T-helper 17 cell (primary cell): ENCODE results near the gene FERMT3. TPM values are rescaled to one million over a fixed set of nuclear protein-coding genes. Genes with fewer than 3 reads are reported as not detected.

Source experiments
- ATAC-seq: fragments of 150-1000 bp; cut with Tn5 transposase; 2 replicates; pipeline ENCODE4 v1.10.0; 2021; ENCODE audit warnings: mild to moderate bottlenecking, moderate library complexity
- DNase-seq, 3 donors: peaks; one replicate each; pipeline versions ENCODE4 v3.0.0 to v3.0.0-alpha.2; 2020 to 2021
- H3K9me3 ChIP-seq: one replicate; pipeline ENCODE4 v1.7.0; 2013; ENCODE audit warnings: low read length, mild to moderate bottlenecking; ENCODE audit not compliant: control insufficient read depth, poor library complexity, severe bottlenecking
- H3K27ac Mint-ChIP-seq: one replicate; pipeline ENCODE4 v1.8.0; 2022; ENCODE audit warnings: mild to moderate bottlenecking, moderate library complexity, mixed read lengths
- H3K27me3 Mint-ChIP-seq: one replicate; pipeline ENCODE4 v1.8.0; 2022; ENCODE audit warnings: mixed read lengths
- H3K36me3 Mint-ChIP-seq: one replicate; pipeline ENCODE4 v1.8.0; 2022; ENCODE audit warnings: low read depth, mixed read lengths
- H3K4me1 Mint-ChIP-seq: one replicate; pipeline ENCODE4 v1.8.0; 2022; ENCODE audit warnings: mild to moderate bottlenecking, mixed read lengths
- H3K4me3 Mint-ChIP-seq: one replicate; pipeline ENCODE4 v1.8.0; 2022; ENCODE audit warnings: mild to moderate bottlenecking, moderate library complexity, mixed read lengths
- total RNA-seq, 4 donors: library from RNA in 2 of 4; stranded (reverse) in 2 of 4; gene quantifications; one replicate each; pipeline ENCODE4 v1.2.3 and lab custom pipeline; 2022 to 2026

FERMT3 gene
- total RNA-seq, 2 donors from 2014 or later = 151 to 182 TPM

DNA sequence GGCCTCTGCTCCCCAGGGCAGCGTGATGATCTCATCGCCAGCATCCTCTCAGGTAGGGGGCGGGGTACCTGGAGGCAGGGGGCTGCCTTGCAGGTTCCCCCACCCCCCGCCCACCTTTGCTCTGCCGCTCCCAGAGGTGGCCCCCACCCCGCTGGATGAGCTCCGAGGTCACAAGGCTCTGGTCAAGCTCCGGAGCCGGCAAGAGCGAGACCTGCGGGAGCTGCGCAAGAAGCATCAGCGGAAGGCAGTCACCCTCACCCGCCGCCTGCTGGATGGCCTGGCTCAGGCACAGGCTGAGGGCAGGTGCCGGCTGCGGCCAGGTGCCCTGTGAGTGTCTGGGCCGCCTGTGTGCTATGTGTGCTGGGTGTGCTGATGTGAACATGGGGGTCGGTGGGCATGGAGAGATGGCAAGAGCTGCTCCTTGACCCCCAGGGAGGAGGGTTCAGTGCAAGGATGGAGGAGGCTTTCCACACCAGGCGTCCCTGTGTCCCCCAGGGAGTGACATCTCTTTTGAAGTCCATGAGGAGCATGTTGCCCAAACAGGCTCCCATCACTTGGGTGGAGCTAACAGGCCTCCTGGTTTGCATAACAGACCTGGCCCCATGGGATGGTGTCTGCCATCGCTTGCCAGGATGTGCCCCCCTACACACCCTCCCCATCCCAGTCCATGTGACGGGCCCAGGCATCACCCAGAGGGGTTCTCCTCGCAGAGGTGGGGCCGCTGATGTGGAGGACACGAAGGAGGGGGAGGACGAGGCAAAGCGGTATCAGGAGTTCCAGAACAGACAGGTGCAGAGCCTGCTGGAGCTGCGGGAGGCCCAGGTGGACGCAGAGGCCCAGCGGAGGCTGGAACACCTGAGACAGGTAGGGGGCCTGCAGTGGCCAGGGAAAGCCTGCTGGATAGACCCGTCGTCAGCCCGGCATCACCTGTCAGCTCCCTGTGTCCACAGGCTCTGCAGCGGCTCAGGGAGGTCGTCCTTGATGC lies 58.9 kb downstream of the FERMT3 start:
- DNase-seq (no peak), ATAC-seq (no peak)
- peaks cover 19% of the 10 kb centered on the region for H3K4me1 Mint-ChIP-seq
- no peak overlapping the region for H3K27ac Mint-ChIP-seq
- no peaks in the 10 kb centered on the region for H3K27me3 Mint-ChIP-seq
- H3K9me3 ChIP-seq = no peaks in the 10 kb centered on the region
- peaks cover 4% of the 10 kb centered on the region for H3K36me3 Mint-ChIP-seq
- H3K4me3 Mint-ChIP-seq = no peak overlapping the region

- Mint-ChIP-seq H3K27me3 (no peaks in the 10 kb centered on the region), H3K4me3 (peak overlapping the region; percentile 41), H3K27ac (no peak overlapping the region), H3K4me1 (peaks cover 21% of the 10 kb centered on the region), H3K36me3 (peaks cover 4% of the 10 kb centered on the region)
- ATAC-seq (no peak), DNase-seq (no peak)
- H3K9me3 ChIP-seq = no peaks in the 10 kb centered on the region
Measured at GRCh38 chr11:64266339-64266738, 59.8 kb downstream of the FERMT3 start.

- ATAC-seq (no peak), DNase-seq (no peak)
- peaks cover 21% of the 10 kb centered on the region for H3K4me1 Mint-ChIP-seq
- H3K36me3 Mint-ChIP-seq = peaks cover 4% of the 10 kb centered on the region
- H3K9me3 ChIP-seq = no peaks in the 10 kb centered on the region
- H3K4me3 Mint-ChIP-seq = no peak overlapping the region
- H3K27ac Mint-ChIP-seq = peak overlapping the region; percentile 99
- H3K27me3 Mint-ChIP-seq = no peaks in the 10 kb centered on the region
Measured at GRCh38 chr11:64267207-64267945, 60.9 kb downstream of the FERMT3 start.

DNA sequence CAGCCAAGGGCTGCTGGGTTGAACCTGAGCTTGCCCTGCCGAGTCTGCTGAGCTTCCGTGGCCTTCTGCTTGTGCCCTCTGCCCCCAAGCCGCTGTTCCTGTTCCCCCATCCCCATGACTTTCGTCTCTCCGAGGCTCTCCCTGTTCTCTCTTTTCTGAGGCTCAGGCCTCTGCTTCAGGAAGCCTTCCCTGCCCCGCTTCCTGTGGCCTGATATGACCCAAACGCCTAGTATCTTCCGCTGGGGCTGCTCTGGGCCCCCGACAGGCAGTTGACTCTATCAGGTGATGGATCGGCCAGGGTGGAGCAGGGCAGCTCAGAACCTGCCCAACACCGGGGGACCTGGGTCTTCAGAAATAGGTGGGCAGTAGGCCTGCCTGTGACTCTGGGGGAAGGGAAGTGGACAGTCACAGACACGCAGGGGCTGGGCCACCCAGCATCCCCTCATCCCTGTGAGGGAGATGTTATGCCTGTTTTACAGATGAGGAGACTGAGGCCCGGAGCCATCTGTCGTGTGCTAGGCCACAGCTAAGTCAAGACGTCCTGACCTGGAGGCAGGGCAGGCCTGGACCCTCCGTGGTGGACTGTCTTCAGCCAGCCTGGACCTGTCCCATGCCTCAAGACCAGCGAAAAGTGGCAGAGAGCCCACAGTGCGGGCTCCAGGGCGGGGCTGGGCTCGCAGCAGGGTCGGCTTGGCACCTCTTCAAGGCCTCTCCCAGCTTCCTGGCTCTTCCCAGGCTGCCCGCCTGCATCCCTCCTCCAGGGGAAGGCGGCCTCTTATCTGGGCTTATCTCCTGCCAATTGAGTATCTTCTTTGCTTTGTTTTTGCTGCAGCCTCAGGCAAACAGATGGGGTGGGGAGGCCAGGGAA lies 61.7 kb downstream of the FERMT3 start:
- DNase-seq (no peak), ATAC-seq (no peak)
- Mint-ChIP-seq H3K27ac (peak overlapping the region; percentile 99), H3K27me3 (no peaks in the 10 kb centered on the region), H3K4me1 (peaks cover 19% of the 10 kb centered on the region), H3K4me3 (peak overlapping the region; percentile 96), H3K36me3 (peaks cover 4% of the 10 kb centered on the region)
- H3K9me3 ChIP-seq = no peaks in the 10 kb centered on the region

- H3K36me3 Mint-ChIP-seq = peaks cover 4% of the 10 kb centered on the region
- peak overlapping the region; percentile 96 for H3K4me3 Mint-ChIP-seq
- peak in 1 of 3 donors; percentile 28 for DNase-seq
- no peak for ATAC-seq
- peak overlapping the region; percentile 99 for H3K27ac Mint-ChIP-seq
- no peaks in the 10 kb centered on the region for H3K9me3 ChIP-seq
- H3K27me3 Mint-ChIP-seq = no peaks in the 10 kb centered on the region
- H3K4me1 Mint-ChIP-seq = peaks cover 19% of the 10 kb centered on the region
Measured at GRCh38 chr11:64268893-64269539, 62.5 kb downstream of the FERMT3 start.

DNA sequence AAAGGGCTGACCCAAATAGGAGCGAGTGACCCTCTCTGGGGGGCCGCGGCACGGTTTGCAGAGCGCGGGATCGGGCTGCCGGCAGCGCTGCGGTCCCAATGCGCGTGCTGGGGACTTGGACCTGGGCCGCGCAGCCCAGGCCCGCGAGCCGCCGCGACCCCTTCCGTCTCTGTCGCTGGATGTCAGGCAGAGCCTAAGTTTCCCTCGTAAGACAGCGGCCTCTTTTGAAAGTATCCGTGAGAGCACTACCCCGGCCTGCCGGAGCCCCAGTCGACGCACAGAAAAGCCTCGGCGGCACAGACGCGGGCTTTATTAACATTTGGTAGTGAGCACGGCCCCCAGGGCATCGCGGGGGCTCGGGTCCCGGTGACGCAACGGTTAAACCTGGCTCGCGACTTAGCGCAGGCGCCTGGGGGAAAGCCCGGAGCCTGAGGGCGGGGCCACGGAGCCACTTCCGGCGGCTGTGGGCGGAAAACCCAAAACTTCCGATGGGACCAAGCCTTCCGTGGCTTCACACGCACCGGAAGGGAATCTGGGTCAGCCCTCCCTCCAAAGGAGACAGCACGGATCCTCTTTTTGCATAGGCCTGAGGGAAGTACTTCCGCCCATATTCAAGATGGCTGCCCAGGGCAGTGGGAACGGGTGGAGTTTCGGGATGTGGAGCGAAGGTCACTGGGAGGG lies 63.2 kb downstream of the FERMT3 start:
- H3K9me3 ChIP-seq = no peaks in the 10 kb centered on the region
- Mint-ChIP-seq H3K4me1 (peaks cover 19% of the 10 kb centered on the region), H3K36me3 (peaks cover 4% of the 10 kb centered on the region), H3K27me3 (no peaks in the 10 kb centered on the region), H3K27ac (peak overlapping the region; percentile 99), H3K4me3 (peak overlapping the region; percentile 96)
- ATAC-seq (peak; percentile 77), DNase-seq (peak; percentile 94 to 97 (median 94))

Other genes with a start within 250 kb of the FERMT3 start
- gene COX8A, start 232.1 kb upstream of the FERMT3 start, total RNA-seq = 100 to 1,000 TPM; 108 to 129 TPM
- 10 to 100 TPM; 62.2 to 65.1 TPM for gene OTUB1, start 220.3 kb upstream of the FERMT3 start, total RNA-seq
- not detected for gene FLRT1, start 170.8 kb upstream of the FERMT3 start, total RNA-seq
- 1 to 10 TPM; 3.9 to 7.5 TPM for gene MACROD1, start 40.6 kb upstream of the FERMT3 start, total RNA-seq
- 10 to 100 TPM; 66.9 to 69.1 TPM for gene STIP1, start 20.6 kb upstream of the FERMT3 start, total RNA-seq
- 10 to 100 TPM; 16.2 to 16.6 TPM for gene TRPT1, start 19.5 kb downstream of the FERMT3 start, total RNA-seq
- 10 to 100 TPM; 30.8 to 42.8 TPM for gene NUDT22, start 19.6 kb downstream of the FERMT3 start, total RNA-seq
- gene DNAJC4, start 23.8 kb downstream of the FERMT3 start, total RNA-seq = 10 to 100 TPM; 29.0 to 35.0 TPM
- gene VEGFB, start 27.9 kb downstream of the FERMT3 start, total RNA-seq = 10 to 100 TPM; 44.9 to 48.3 TPM
- 10 to 100 TPM; 27.4 to 29.1 TPM for gene FKBP2, start 34.4 kb downstream of the FERMT3 start, total RNA-seq
- 10 to 100 TPM; 38.7 to 48.2 TPM for gene PPP1R14B, start 40.2 kb downstream of the FERMT3 start, total RNA-seq
- 1 to 10 TPM; 5.9 TPM for gene PLCB3, start 44.8 kb downstream of the FERMT3 start, total RNA-seq
- gene BAD, start 77.9 kb downstream of the FERMT3 start, total RNA-seq = 10 to 100 TPM; 46.3 to 47.0 TPM
- 10 to 100 TPM; 46.5 to 57.9 TPM for gene GPR137, start 79.1 kb downstream of the FERMT3 start, total RNA-seq
- gene KCNK4, start 84.6 kb downstream of the FERMT3 start, total RNA-seq = under 1 TPM in 1 of 2 donors, not detected in 1; 0.50 TPM
- gene CATSPERZ, start 93.6 kb downstream of the FERMT3 start, total RNA-seq = not detected
- 10 to 100 TPM; 25.7 to 26.6 TPM for gene ESRRA, start 98.8 kb downstream of the FERMT3 start, total RNA-seq
- gene TRMT112, start 110.8 kb downstream of the FERMT3 start, total RNA-seq = 100 to 1,000 TPM in 1 of 2 donors, 10 to 100 TPM in 1; 95.4 to 110 TPM
- gene PRDX5, start 111.4 kb downstream of the FERMT3 start, total RNA-seq = 10 to 100 TPM; 46.4 to 49.7 TPM
- gene CCDC88B, start 133.5 kb downstream of the FERMT3 start, total RNA-seq = 100 to 1,000 TPM; 111 to 153 TPM
- gene RPS6KA4, start 152.4 kb downstream of the FERMT3 start, total RNA-seq = 10 to 100 TPM; 21.5 to 26.1 TPM